Tibial nerve (tissue), 4 donors: ENCODE measurements around the gene APPL1.

ENCODE experiments used
- EP300 ChIP-seq, 2 donors: sonication (generic); formaldehyde crosslinking; IDR thresholded peaks; one replicate each; pipeline ENCODE4 v1.6.1; 2017; ENCODE audit warnings: antibody characterized with exemption in 2 of 2, mild to moderate bottlenecking in 1 of 2
- POLR2A ChIP-seq, 2 donors: fragments of 450-650 bp; IDR thresholded peaks; one replicate each; pipeline ENCODE4 v1.6.1; 2017; ENCODE audit warnings: antibody characterized with exemption in 2 of 2, mild to moderate bottlenecking in 2 of 2, moderate library complexity in 2 of 2
- TF ChIP-seq, protein P1 (sequence below), 5 experiments: fragments of 200-600 bp in 3 of 5; fragments of 450-650 bp in 2 of 5; sonication (generic) in 3 of 5; IDR thresholded peaks; one replicate each; pipeline ENCODE4 v1.5.1; 2016 to 2019; ENCODE audit warnings: antibody characterized with exemption in 5 of 5, mild to moderate bottlenecking in 3 of 5, moderate library complexity in 2 of 5

DNA sequence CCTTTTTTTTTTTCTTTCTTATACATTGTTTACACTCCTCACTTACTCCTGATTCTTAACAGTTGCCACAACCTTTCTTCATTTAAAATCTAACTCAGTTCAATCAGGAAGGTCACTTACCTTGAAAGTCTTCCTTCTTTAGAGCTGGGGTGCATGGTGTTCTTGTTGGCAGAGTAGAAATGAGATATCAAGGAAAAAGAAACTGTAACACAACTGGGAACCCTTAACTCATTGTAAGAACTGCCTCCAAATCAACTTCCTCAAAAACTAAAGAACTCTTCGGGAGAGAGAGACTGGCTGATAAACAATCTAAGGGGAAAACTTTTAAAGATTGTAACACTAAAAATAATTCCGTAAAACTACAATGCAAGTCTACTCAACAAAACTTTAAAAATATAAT, 1.4 kb upstream of the APPL1 start:
- TF ChIP-seq, protein P1, sequence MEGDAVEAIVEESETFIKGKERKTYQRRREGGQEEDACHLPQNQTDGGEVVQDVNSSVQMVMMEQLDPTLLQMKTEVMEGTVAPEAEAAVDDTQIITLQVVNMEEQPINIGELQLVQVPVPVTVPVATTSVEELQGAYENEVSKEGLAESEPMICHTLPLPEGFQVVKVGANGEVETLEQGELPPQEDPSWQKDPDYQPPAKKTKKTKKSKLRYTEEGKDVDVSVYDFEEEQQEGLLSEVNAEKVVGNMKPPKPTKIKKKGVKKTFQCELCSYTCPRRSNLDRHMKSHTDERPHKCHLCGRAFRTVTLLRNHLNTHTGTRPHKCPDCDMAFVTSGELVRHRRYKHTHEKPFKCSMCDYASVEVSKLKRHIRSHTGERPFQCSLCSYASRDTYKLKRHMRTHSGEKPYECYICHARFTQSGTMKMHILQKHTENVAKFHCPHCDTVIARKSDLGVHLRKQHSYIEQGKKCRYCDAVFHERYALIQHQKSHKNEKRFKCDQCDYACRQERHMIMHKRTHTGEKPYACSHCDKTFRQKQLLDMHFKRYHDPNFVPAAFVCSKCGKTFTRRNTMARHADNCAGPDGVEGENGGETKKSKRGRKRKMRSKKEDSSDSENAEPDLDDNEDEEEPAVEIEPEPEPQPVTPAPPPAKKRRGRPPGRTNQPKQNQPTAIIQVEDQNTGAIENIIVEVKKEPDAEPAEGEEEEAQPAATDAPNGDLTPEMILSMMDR (IDR thresholded peaks at IDR 0.05): no peak
- TF ChIP-seq EP300 (IDR thresholded peaks at IDR 0.05) (no peak), POLR2A (IDR thresholded peaks at IDR 0.05) (no peak)
